OCI-LY1 (cell line): ENCODE measurements around the gene AMER3.

ENCODE experiments used
- EZH2 ChIP-seq: fragments of 200-600 bp; sonication (generic), shearing (Covaris generic); IDR thresholded peaks from 2 replicates; pipeline ENCODE4 v1.8.0; 2017; ENCODE audit warnings: borderline replicate concordance, mixed run types, mild to moderate bottlenecking, antibody characterized with exemption, low read length, moderate library complexity, mixed read lengths
- TF ChIP-seq, protein P1 (sequence below): fragments of 200-600 bp; sonication (generic), shearing (Covaris generic); IDR thresholded peaks from 2 replicates; pipeline ENCODE4 v1.5.1; 2017; ENCODE audit warnings: mild to moderate bottlenecking, antibody characterized with exemption, low read length, moderate library complexity, mixed read lengths

GRCh38 chr2:130799295-130799694 is 44.0 kb downstream of the AMER3 start:
- TF ChIP-seq, protein P1, sequence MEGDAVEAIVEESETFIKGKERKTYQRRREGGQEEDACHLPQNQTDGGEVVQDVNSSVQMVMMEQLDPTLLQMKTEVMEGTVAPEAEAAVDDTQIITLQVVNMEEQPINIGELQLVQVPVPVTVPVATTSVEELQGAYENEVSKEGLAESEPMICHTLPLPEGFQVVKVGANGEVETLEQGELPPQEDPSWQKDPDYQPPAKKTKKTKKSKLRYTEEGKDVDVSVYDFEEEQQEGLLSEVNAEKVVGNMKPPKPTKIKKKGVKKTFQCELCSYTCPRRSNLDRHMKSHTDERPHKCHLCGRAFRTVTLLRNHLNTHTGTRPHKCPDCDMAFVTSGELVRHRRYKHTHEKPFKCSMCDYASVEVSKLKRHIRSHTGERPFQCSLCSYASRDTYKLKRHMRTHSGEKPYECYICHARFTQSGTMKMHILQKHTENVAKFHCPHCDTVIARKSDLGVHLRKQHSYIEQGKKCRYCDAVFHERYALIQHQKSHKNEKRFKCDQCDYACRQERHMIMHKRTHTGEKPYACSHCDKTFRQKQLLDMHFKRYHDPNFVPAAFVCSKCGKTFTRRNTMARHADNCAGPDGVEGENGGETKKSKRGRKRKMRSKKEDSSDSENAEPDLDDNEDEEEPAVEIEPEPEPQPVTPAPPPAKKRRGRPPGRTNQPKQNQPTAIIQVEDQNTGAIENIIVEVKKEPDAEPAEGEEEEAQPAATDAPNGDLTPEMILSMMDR, result no peak
- TF ChIP-seq EZH2, result no peak
